GM18868 (cell line): ENCODE results near the gene FAM107B.

Experiments used
- ATAC-seq: cut with Tn5 transposase; IDR thresholded peaks from one replicate; pipeline ENCODE4 v1.9.1; 2021; ENCODE audit warnings: mild to moderate bottlenecking, moderate library complexity; ENCODE audit not compliant: unreplicated experiment

The FAM107B gene

DNA sequence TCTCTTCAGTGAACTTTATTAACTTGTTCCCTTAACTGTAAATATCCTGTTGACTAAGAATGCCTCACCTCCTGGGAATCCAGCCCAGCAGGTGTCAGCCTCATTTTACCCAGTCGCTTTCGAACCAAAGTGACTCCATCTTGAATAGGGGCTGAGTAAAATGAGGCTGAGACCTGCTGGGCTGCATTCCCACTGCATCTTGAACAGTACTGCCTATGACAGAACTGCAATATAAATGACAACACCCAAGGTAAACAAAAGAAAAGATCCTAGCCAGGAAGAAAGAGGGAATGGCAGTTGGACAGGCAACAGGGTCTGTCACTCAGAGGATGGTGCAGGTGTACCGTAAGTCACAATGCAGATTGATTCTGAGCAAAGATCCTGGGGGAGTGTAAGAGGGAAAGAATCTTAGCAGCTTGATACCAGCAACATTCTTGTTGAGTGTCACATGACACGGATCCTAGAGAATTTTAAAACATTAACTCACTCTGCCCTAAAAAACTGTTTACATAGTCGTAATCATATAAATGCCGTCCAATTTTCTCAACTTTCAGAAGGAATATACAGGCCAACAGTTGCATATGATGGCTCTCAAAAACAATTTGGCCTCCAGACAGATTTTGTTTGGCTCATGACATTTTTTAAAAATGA lies 4.4 kb upstream of the FAM107B start:
- ATAC-seq: no peak

DNA sequence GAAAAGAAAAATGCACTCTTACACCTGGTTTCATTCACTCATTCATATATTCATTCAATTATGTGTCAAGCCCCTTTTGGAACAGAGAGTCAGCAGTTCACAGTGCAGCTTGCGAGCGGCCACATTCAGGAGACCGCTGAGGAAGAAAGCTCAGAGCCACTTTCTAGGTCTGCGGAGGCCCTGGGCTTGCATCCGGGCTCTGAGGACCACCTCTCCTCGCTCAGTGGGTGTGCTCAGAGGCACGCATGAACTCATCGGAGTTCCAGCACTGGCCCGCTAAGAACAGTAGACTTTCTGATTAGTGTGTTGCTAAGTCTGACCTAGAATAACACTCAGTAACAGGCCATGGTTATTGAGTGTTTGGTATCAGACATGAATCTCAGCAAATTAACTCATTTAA lies 1.8 kb upstream of the FAM107B start:
- ATAC-seq: no peak

DNA sequence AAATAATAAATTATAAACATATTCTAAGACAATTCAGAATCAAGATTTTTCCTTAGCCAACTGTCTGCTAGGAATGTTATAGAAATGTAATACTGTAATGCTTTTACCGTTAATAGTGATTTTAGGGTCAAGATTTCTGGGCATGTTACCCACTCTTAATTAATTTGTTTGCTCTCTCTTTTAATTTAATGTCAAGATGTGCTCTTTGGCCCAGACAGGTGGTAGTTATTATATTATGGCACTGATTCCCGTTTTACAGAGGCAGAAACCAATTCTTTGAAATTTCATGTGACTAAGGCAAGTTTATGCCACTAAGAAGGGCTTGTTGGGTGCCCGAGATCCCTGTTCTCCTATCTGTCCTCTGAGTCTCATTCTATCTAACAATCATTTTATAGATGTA lies 959 bp upstream of the FAM107B start:
- no peak for ATAC-seq

DNA sequence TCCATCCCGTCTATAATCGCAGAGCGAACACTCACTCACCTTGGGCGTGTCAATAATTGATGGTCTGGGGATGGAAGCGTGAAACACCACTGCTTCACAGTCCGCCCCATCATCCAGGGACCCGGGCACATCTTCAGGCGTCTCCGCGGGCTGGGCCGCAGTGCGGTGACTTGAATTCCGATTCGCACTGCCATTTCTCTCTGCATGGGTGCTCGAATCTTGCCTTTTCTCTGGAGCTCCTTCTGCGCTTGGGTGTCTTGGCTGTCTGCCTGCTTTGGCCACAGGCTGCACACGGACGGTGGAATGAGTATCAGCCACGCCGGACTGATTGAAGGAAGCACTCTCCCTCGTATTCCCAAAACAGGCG lies 500 bp downstream of the FAM107B start:
- ATAC-seq: no peak

DNA sequence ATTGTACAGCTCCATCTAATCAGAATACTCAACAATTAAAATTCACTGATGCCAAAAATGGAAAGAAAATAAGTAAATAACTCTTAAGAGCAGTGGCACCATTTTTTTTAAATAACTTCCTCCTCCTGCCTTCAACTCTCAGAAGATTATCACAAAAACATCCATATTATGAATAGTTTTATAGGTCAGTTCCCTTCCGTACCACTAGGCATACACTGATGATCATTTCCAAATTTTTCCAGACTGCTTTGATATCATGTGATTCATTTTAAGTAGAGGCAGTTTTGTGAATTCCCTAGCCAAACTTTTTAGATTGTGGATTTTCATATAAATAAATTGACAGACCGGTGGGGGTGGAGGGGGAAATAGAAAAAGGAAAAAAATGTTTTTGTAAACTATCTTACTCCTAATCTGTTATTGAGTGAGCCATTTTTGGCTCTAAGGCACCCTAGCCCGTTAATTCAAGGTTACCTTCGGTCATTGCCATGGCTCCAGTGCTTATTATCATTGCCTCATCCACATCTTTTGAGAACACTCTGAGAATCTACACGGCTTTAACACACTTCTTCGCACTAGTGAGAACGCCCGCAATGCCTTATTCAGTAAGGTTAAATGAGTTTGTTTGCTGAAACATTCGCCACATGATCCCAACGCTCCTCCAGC lies 1.0 kb downstream of the FAM107B start:
- no peak for ATAC-seq

DNA sequence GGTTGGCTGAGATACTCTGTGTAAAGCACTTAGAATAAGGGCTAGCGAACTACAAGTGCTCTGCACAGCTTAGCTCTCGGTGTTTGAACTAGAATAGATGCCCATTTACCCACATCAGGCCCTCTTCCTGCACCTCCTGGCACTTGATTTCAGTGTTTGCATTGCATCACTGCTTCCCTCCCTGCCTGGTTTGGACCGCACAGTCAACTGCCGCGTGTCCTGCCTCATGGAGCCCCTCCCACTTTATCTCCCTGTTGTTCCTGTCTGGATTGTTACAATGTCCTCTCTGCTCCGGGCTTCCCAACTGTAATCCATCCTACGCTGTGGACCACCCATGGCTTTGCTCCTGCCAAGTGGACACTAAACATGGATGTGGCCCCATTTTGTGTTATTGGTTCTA lies 2.3 kb downstream of the FAM107B start:
- ATAC-seq: no peak

DNA sequence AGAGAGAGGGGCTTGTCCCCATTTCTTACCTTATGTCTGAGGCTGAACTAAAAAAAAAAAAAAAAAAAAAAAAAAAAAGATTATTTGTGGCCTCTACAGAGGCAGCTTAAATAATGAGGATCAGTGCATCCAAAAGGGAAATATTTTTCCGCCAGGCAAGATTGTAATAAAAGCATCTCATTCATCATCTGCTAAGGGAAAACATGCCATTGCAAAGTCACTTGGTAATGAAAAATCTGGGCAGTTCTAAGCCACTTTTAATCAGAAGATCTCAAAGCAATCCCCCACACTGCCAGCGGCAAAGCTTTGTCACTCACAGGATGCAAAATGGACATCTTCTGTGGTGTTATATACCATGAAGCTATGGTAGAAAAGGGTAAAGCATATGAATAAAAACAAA lies 3.8 kb downstream of the FAM107B start:
- no peak for ATAC-seq

DNA sequence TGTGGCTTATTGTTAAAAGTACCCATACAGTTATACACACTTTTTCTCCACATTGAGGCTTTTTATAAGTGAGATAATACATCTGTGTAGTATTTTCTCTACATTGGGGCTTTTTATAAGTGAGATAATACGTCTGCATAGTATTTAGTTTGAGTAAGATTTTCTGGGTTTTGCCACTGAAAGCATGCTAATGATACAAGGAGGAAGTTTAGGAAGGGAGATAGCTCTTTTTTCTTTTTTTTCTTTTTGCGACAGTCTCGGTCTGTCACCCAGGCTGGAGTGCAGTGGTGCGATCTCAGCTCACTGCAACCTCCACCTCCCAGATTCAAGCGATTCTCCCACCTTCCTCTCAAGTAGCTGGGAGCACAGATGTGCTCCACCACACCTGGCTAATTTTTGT lies 13.3 kb downstream of the FAM107B start:
- ATAC-seq: no peak

DNA sequence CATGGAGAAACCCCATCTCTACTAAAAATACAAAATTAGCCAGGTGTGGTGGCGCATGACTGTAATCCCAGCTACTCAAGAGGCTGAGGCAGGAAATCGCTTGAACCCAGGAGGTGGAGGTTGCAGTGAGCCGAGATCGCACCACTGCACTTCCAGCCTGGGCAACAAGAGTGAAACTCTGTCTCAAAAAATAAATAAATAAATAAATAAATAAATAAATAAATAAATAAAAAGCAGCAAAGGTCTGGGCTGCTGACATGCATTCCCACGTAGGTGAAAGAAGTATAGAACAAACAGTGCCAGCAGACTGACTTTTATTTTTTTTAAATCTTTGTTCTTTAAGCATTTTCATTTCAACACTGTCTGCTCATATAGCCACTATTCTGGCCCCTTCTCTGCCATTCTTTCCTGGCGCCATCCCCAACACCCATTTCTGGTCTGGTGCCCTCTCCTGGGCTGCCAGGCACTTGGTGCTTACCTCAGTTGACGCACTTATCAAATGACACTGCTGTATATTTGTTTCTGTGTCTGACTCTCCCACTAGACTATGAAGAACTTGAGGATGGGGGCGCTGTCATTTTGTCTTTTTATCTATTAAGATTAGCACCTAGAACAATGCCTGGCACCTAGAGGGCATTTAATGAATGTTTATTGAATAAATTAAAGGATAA lies 15.6 kb downstream of the FAM107B start:
- no peak for ATAC-seq

DNA sequence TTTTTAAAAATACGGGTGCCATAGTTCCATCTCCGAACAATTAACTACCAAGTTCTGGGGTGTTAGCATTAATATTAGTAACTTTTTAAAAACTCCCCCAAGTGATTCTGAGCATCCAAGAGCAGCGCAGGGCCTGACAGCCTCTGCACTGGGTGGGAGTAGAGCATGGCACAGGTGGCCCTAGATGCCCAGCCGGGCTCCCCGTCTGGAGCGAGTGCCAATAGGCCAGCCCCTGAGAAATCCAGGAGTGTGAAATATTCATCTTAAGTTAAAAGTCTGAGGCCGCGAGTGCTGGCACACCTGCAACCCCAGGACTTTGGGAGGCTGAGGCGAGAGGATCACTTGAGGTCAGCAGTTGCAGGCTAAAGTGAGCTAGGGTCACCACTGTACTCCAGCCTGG lies 16.2 kb downstream of the FAM107B start:
- ATAC-seq: no peak

DNA sequence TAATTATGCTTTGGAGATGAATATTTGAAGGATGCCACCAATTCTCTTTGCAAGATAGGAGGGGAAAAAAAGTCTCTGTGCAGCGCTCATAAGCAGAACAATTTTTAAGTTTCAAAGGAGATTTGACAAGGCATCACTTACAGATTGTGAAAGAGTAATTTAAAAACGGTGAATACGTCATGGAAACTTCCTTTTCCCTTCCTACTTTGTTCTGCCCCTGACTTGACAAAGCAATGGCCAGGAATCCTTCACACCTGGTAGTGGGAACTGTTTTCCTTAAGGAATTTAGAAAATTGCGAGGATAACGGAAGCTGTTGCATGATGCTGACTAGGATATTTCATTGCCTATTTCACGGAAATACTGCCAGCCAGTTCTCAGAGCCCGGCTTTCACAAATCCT lies 16.7 kb downstream of the FAM107B start:
- no peak for ATAC-seq

DNA sequence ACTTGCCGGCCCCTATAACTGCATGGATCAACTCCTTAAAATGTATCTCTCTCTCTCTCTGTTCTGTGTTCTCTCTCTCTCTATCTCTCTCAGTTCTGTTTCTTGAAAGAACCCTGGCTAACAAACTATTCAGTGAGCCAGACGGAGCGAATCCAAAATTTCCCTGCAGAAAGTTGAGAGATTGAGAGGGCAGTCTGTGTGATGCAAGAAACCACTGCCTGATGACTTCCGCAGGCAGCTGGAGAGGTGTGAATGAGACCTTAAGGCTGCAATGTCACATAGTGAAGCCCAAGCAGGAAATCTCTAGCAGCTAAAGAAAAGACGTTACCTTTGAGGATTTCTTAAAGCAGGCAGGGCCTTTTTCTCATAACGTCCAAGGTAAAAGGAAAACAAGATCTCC lies 17.3 kb downstream of the FAM107B start:
- ATAC-seq: no peak

DNA sequence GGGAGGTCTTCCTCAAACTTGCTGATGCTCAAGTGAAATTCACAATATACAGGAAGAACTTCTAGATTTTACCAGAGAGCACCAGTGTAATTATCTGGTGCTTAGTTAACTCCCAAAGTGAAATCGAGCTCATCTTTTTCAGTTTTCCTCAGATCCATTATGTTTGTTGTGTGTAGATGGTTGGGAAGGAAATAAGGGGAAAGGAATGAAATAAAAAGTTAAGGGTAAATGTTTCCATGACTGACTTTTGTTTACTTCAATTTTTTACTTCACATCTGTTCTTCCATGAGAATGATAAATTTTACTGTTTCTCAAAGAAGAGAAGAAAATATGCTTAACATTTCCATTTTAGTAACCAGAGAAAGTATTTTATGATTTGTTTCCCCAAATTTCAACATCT lies 21.3 kb downstream of the FAM107B start:
- ATAC-seq: no peak

DNA sequence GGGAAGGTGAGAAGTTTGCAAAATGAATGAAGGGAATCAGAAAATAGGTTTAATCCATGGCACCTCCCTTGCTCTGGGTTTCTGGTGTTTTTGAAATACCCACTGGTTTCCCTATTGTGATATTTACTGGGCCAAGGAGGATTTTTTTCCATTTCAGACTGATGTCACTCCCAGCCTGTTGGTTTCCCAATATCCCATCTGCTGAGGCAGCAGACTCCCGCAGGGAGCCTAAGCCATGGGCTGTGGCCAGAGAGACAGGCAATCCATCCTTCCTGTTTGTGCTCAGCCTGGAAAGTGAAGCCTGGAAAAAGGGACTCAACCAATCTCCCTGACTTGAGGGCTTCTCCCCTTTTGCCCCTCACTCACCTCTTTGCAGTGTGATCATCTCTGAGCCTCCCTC lies 22.8 kb downstream of the FAM107B start:
- peak; percentile 10 for ATAC-seq

DNA sequence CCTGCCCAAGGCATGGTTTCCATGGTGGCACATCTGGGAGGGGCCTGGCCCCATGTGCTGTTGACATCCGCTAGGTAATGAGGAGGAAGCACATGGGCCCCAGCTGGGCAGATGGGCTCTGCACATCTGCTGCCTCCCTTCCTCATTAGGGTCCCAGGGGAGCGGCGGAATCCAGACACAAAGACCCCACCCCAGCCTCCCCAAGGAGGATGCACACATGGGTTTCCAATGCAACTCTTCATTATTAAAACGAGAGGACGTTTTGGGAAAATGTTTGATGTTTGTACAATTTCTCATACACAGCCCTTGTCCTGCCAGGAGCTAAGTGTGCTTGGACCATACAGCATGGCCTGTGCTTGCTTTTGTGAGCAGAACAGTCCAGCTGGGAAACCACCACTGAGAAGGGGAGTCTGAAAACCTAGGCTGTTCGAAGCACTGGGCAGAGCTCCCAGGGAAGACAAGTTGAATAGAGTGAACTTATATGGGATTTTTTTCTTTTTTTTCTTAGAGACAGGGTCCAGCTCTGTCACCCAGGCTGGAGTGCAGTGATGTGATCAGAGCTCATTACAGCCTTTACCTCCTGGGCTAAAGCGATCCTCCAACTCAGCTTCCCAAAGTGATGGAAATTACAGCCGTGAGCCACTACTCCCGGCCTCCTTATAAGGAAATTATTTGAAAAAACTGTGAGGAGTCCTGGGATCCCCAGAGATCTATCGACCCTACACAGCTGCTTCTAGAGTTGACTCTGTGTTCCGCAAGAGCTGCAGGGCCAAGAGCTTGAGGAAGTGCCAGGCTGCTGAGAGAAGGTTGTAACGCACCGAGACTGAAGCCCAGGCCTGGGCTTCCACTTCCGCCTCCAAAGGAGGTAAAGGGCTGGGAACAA lies 23.4 kb downstream of the FAM107B start:
- peak; percentile 76 for ATAC-seq

DNA sequence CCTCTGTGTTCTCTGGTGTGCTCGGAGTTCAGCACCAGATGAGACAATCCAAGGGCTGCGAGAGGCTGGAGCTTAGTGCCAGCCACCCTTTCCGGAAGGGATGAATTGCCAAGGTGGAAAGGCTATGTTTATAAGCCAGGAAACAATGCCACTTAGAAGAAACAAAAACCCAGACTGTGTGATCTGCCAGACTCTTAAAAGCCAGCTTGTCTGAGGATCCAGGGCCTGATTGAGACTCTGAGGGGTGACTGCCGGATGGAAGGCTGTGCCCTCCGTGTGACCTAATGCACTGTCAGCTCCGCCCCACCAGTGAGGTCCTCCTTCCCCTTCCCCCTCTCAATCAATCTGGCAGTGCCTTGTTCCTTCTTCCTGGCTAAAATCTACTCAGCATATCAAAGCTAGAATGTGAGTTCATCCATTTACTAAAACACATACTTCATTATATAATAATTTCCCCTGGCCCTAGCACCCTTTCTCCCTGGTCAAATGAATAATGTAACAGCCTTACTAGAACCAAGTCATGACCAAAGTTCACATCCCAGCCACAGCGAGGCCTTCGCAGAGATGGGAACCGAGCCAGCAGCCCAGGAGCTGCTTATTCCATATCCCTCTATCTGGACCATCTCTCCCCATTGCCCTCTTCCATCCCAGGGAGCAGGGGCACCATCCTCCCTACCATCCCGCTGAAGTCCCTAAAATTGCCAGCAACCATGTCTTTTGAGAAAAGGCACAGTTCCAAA lies 25.5 kb downstream of the FAM107B start:
- ATAC-seq: no peak

DNA sequence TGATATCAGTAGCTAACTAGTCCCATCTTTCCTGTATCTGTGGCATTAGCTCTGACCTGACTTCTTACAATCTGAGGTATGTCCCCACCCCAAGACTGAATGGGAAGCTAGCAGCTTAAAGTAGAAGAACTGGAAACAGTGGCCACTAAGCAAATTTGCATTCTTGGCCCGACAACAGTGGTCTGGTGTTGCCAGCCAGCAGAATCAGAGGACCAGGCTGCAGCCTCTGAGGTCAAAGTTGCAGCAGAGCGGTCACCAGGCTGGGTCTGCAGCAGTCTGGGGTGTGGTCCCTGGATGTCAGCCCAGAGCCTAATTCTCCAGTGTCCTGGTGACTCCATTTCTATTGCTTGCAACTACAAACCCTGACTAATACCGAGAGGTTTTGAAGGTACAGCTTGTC lies 26.3 kb downstream of the FAM107B start:
- ATAC-seq: no peak

DNA sequence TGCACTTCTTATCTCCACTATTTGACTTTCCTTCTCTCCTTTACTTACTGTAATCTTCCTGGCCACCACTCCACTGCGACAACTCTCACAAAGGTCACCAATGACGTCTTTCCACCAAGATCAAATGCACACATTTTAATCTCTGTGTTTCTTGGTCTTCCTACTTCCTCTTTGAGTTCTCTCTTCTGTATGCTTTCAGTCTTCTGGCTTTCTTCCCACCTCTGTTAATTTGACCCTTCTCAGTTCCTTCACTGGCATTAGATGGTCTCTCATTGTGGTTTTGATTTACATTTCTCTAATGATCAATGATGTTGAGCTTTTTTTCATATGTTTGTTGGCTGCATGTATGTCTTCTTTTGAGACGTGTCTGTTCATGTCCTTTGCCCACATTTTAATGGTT lies 31.9 kb downstream of the FAM107B start:
- peak; percentile 88 for ATAC-seq

DNA sequence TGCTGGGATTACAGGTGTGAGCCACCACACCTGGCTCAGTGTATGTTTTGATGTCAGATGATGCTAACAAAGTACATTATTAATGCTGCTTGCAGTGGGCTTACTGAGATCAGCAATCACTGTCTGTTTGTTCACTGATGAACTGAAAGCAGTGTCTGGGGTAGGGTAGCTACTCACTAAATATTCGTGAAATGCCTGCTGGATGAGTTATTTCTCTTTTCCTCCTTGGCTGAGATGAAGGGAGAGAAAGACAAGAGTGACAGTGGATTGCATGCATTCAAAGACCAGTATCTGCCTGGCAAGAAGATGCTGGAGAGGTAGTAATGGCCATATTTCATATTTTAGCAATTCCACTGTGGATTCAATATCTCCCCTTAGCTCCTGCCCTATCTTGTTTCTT lies 32.3 kb downstream of the FAM107B start:
- ATAC-seq: peak; percentile 9

DNA sequence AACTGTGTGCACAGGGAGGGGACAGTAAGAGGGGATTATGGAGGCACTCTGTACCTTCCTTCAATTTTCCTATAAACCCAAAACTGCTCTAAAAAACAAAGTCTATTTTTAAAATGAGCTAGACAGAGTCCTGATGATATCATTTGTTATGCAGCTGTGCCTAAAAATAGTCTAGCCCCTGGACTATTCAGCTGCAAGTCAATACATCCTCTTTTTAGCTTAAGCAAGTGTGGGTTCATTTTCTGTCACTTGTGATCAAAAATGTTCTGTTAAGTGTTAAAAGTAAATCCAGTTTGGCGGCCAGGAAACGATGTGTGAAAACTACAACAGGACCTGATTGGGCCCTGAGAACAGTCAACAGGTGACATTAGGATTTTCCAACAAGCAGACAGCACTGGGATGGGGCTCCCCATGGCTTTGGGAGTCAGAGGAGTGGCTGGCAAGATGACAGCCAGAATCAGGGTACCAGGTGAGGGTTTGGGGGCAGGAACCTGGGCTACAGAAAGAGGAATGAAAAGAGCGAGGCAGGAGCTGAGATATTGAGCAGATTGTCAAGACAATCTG lies 33.9 kb downstream of the FAM107B start:
- peak; percentile 57 for ATAC-seq
